HepG2 (cell line): ENCODE data around the gene RAE1. TPM values are rescaled to one million over a fixed set of nuclear protein-coding genes. Genes with fewer than 3 reads are reported as not detected.

Source experiments
- AKNA ChIP-seq: sonication (generic); formaldehyde crosslinking; IDR thresholded peaks from 2 replicates; pipeline ENCODE4 v1.4.0; 2020; ENCODE audit warnings: missing genetic modification reagents, borderline replicate concordance
- ELF1 ChIP-seq: sonication (generic); formaldehyde crosslinking; IDR thresholded peaks from 2 replicates; pipeline ENCODE4 v1.4.0; 2020; ENCODE audit warnings: missing genetic modification reagents
- FOXK2 ChIP-seq: fragments of 450-650 bp; IDR thresholded peaks from 2 replicates; pipeline ENCODE4 v1.6.1; 2016
- GATAD1 ChIP-seq: IDR thresholded peaks from 2 replicates; pipeline ENCODE4 v1.6.1; 2016; ENCODE audit warnings: missing genetic modification reagents, missing compliant biosample characterization
- GPBP1L1 ChIP-seq: sonication (generic); formaldehyde crosslinking; IDR thresholded peaks from 2 replicates; pipeline ENCODE4 v1.5.0; 2020; ENCODE audit warnings: mild to moderate bottlenecking, missing genetic modification reagents
- HNRNPK ChIP-seq: fragments of 200-400 bp; formaldehyde crosslinking; IDR thresholded peaks from 2 replicates; pipeline ENCODE4 v1.6.1; 2018; ENCODE audit warnings: low read length, low read depth, moderate library complexity, mild to moderate bottlenecking; ENCODE audit not compliant: poor library complexity, severe bottlenecking
- IRF9 ChIP-seq: sonication (generic); formaldehyde crosslinking; IDR thresholded peaks from 2 replicates; pipeline ENCODE4 v1.8.0; 2022; ENCODE audit warnings: missing genetic modification reagents, mild to moderate bottlenecking, borderline replicate concordance
- KDM4B ChIP-seq: sonication (generic); formaldehyde crosslinking; IDR thresholded peaks from 2 replicates; pipeline ENCODE4 v1.4.0; 2020; ENCODE audit warnings: missing genetic modification reagents
- KDM5A ChIP-seq: fragments of 200-600 bp; sonication (generic); IDR thresholded peaks from 2 replicates; pipeline ENCODE4 v1.7.0; 2018; ENCODE audit warnings: antibody characterized with exemption, mild to moderate bottlenecking, low read length, borderline replicate concordance
- NCOA5 ChIP-seq: sonication (generic); formaldehyde crosslinking; IDR thresholded peaks from 2 replicates; pipeline ENCODE4 v1.4.0; 2020; ENCODE audit warnings: missing genetic modification reagents
- NFE2L2 ChIP-seq: fragments of 150-350 bp; IDR thresholded peaks from 2 replicates; pipeline ENCODE4 v1.6.1; 2014; ENCODE audit warnings: low read length
- PLSCR1 ChIP-seq: sonication (generic); formaldehyde crosslinking; IDR thresholded peaks from 2 replicates; pipeline ENCODE4 v1.5.0; 2020; ENCODE audit warnings: missing genetic modification reagents, mild to moderate bottlenecking, borderline replicate concordance
- RNF219 ChIP-seq: sonication (generic); formaldehyde crosslinking; IDR thresholded peaks from 2 replicates; pipeline ENCODE4 v1.5.0; 2020; ENCODE audit warnings: mild to moderate bottlenecking, missing genetic modification reagents
- SAP130 ChIP-seq: IDR thresholded peaks from 2 replicates; pipeline ENCODE4 v1.6.1; 2016; ENCODE audit warnings: low read depth
- ZMAT5 ChIP-seq: sonication (generic); formaldehyde crosslinking; IDR thresholded peaks from 2 replicates; pipeline ENCODE4 v1.5.0; 2020; ENCODE audit warnings: mild to moderate bottlenecking, low read depth, missing genetic modification reagents, borderline replicate concordance
- ZNF253 ChIP-seq: sonication (generic); formaldehyde crosslinking; IDR thresholded peaks from 2 replicates; pipeline ENCODE4 v1.8.0; 2022; ENCODE audit warnings: mild to moderate bottlenecking, missing genetic modification reagents, borderline replicate concordance
- ZNF337 ChIP-seq: sonication (generic); formaldehyde crosslinking; IDR thresholded peaks from 2 replicates; pipeline ENCODE4 v1.5.1; 2020; ENCODE audit warnings: missing genetic modification reagents, low read depth, mild to moderate bottlenecking, borderline replicate concordance
- ZNF724P ChIP-seq: sonication (generic); formaldehyde crosslinking; IDR thresholded peaks from 2 replicates; pipeline ENCODE4 v1.8.0; 2022; ENCODE audit warnings: missing genetic modification reagents, borderline replicate concordance
- polyA plus RNA-seq, 8 experiments: library from polyadenylated mRNA; depleted of rRNA in 3 of 8; stranded (reverse) in 7 of 8; unstranded in 1 of 8; fragments of >200 nt; fragmentation: Illumina TruSeq in 4 of 8; extraction: Trizol in 4 of 8; gene quantifications; 2 replicates each; pipeline versions ENCODE4 v1.2.1 to v1.2.3, GENCODE V29; 2011 to 2016; ENCODE audit warnings: low read depth in 4 of 8, missing spikeins in 1 of 8, mixed read lengths in 1 of 8; ENCODE audit not compliant: insufficient read depth in 1 of 8
- total RNA-seq, 5 experiments: library from RNA; depleted of rRNA; stranded (reverse); fragments of >200 nt; fragmentation: Illumina TruSeq; extraction: Trizol; gene quantifications; 2 replicates each; pipeline ENCODE4 v1.2.3, GENCODE V29; 2016; ENCODE audit warnings: low read depth in 1 of 5

Gene RAE1
- total and polyA plus RNA-seq, 2 of the 13 experiments (the other 11 are each of a cell fraction or from before 2014, with no cell fraction given): 36.1 to 72.9 TPM

GRCh38 chr20:57351042-57351783 is at the start of gene RAE1 (continued):
- TF ChIP-seq PLSCR1 (CRISPR knock-in tag) (0 out of 2 replicates have a peak, but pooled peaks have one; percentile 56), FOXK2 (0 out of 2 replicates have a peak, but pooled peaks have one; percentile 14), ZMAT5 (CRISPR knock-in tag) (no peak), KDM4B (peak; percentile 91; the same call in 1 of the 2 replicates), SAP130 (CRISPR knock-in tag) (peak; percentile 85), HNRNPK (peak; percentile 78), KDM5A (peak; percentile 90), ZNF724P (no peak; the same call in 1 of the 2 replicates), AKNA (no peak), GPBP1L1 (CRISPR knock-in tag) (no peak), RNF219 (CRISPR knock-in tag) (no peak), ZNF337 (CRISPR knock-in tag) (peak; percentile 90; the same call in 1 of the 2 replicates), NFE2L2 (no peak), NCOA5 (CRISPR knock-in tag) (no peak), ZNF253 (CRISPR knock-in tag) (peak; percentile 11; the same call in 1 of the 2 replicates), ELF1 (CRISPR knock-in tag) (peak; percentile 89), IRF9 (CRISPR knock-in tag) (peak; percentile 61; the same call in 1 of the 2 replicates), GATAD1 (CRISPR knock-in tag) (peak; percentile 98)
